Nephron progenitor cell (in vitro differentiated cells): ENCODE measurements around the gene GMPPA.

Experiments used
- DNase-seq: peaks from one replicate; pipeline ENCODE4 v3.0.0; 2021
- H3K27ac Mint-ChIP-seq: 2 replicates; pipeline ENCODE4 v1.8.0; 2021; ENCODE audit warnings: mild to moderate bottlenecking, moderate library complexity, mixed read lengths
- H3K27me3 Mint-ChIP-seq: 2 replicates; pipeline ENCODE4 v1.8.0; 2021; ENCODE audit warnings: mild to moderate bottlenecking, low read depth, mixed read lengths; ENCODE audit not compliant: poor library complexity
- H3K36me3 Mint-ChIP-seq: 2 replicates; pipeline ENCODE4 v1.8.0; 2021; ENCODE audit warnings: low read depth, mixed read lengths
- H3K4me1 Mint-ChIP-seq: 2 replicates; pipeline ENCODE4 v1.8.0; 2021; ENCODE audit warnings: mixed read lengths
- H3K4me3 Mint-ChIP-seq: 2 replicates; pipeline ENCODE4 v1.8.0; 2021; ENCODE audit warnings: mild to moderate bottlenecking, moderate library complexity, mixed read lengths
- H3K9me3 Mint-ChIP-seq: 2 replicates; pipeline ENCODE4 v1.8.0; 2021; ENCODE audit warnings: mild to moderate bottlenecking, moderate library complexity, mixed read lengths
- CTCF ChIP-seq: fragments of 200-600 bp; sonication (generic); IDR thresholded peaks from 2 replicates; pipeline ENCODE4 v1.5.0; 2021; ENCODE audit warnings: antibody characterized with exemption

The GMPPA gene

GRCh38 chr2:219482674-219483405 lies 15.9 kb upstream of the GMPPA start:
- Mint-ChIP-seq H3K4me3 (no peak overlapping the region), H3K27ac (no peak overlapping the region), H3K9me3 (no peaks in the 10 kb centered on the region), H3K4me1 (peaks cover 26% of the 10 kb centered on the region), H3K27me3 (peaks cover 73% of the 10 kb centered on the region), H3K36me3 (peaks cover 6% of the 10 kb centered on the region)
- TF ChIP-seq CTCF = no peak
- DNase-seq = no peak

- no peak for DNase-seq
- Mint-ChIP-seq H3K36me3 (peaks cover 6% of the 10 kb centered on the region), H3K27ac (no peak overlapping the region), H3K27me3 (peaks cover 77% of the 10 kb centered on the region), H3K4me1 (peaks cover 28% of the 10 kb centered on the region), H3K9me3 (no peaks in the 10 kb centered on the region), H3K4me3 (peak overlapping the region; percentile 64)
- TF ChIP-seq CTCF = no peak
These were observed 15.0 kb upstream of the GMPPA start for GRCh38 chr2:219483451-219484342.

- Mint-ChIP-seq H3K27ac (no peak overlapping the region), H3K36me3 (peaks cover 6% of the 10 kb centered on the region), H3K9me3 (no peaks in the 10 kb centered on the region), H3K27me3 (peaks cover 75% of the 10 kb centered on the region), H3K4me1 (peaks cover 33% of the 10 kb centered on the region), H3K4me3 (peak overlapping the region; percentile 64)
- peak; percentile 59 for DNase-seq
- TF ChIP-seq CTCF = no peak
These were observed 14.1 kb upstream of the GMPPA start for GRCh38 chr2:219484343-219485200.

GRCh38 chr2:219485201-219485580 lies 13.5 kb upstream of the GMPPA start:
- Mint-ChIP-seq H3K4me3 (no peak overlapping the region), H3K4me1 (peaks cover 33% of the 10 kb centered on the region), H3K9me3 (no peaks in the 10 kb centered on the region), H3K36me3 (peaks cover 6% of the 10 kb centered on the region), H3K27ac (no peak overlapping the region), H3K27me3 (peaks cover 77% of the 10 kb centered on the region)
- DNase-seq = no peak
- no peak for TF ChIP-seq CTCF

- peaks cover 6% of the 10 kb centered on the region for H3K36me3 Mint-ChIP-seq
- peak; percentile 50 for DNase-seq
- peaks cover 77% of the 10 kb centered on the region for H3K27me3 Mint-ChIP-seq
- H3K9me3 Mint-ChIP-seq = no peaks in the 10 kb centered on the region
- H3K27ac Mint-ChIP-seq = no peak overlapping the region
- TF ChIP-seq CTCF = no peak
- no peak overlapping the region for H3K4me3 Mint-ChIP-seq
- H3K4me1 Mint-ChIP-seq = peaks cover 33% of the 10 kb centered on the region
These were observed 12.2 kb upstream of the GMPPA start for GRCh38 chr2:219486380-219486959.
